Right ventricle myocardium inferior (tissue), 1 donor: Measurements from ENCODE around the gene PRICKLE3. TPM values are rescaled to one million over a fixed set of nuclear protein-coding genes. Genes with fewer than 3 reads are reported as not detected.

Experiments used
- ATAC-seq: fragments of 200-7000 bp; cut with Tn5 transposase; one replicate; pipeline ENCODE4 v1.9.1; 2020; ENCODE audit warnings: mild to moderate bottlenecking, moderate library complexity
- DNase-seq: peaks from one replicate; pipeline ENCODE4 v3.0.0; 2021; ENCODE audit errors: missing footprints
- intact Hi-C: fragments of 100-400 bp; cut with DNase I; formaldehyde crosslinking; loops from one replicate; pipeline ENCODE4 v1.11.0; 2022
- long read RNA-seq: library from polyadenylated mRNA; unstranded; transcript quantifications from one replicate; pipeline ENCODE4 v2.0.0, GENCODE V29; 2021
- total RNA-seq: library from RNA; stranded (reverse); fragmentation: NEBNext Ultra II Directional; extraction: Animal tissue kit (Norgen Biotek cat#: 25700); gene quantifications from one replicate; pipeline ENCODE4 v1.2.1, GENCODE V29; 2021
- donor health status: DM: no; HTN: yes; CAD: no; lungs with severe emphysema.

The PRICKLE3 gene, protein sequence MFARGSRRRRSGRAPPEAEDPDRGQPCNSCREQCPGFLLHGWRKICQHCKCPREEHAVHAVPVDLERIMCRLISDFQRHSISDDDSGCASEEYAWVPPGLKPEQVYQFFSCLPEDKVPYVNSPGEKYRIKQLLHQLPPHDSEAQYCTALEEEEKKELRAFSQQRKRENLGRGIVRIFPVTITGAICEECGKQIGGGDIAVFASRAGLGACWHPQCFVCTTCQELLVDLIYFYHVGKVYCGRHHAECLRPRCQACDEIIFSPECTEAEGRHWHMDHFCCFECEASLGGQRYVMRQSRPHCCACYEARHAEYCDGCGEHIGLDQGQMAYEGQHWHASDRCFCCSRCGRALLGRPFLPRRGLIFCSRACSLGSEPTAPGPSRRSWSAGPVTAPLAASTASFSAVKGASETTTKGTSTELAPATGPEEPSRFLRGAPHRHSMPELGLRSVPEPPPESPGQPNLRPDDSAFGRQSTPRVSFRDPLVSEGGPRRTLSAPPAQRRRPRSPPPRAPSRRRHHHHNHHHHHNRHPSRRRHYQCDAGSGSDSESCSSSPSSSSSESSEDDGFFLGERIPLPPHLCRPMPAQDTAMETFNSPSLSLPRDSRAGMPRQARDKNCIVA
- total RNA-seq, result 15.1 TPM
- long read RNA-seq, transcript PRICKLE3-206 (9 exons, 2,062 nt), result major isoform, 7 of 8 reads
- long read RNA-seq, partial matches to known transcripts, result 0 of 8 reads
- long read RNA-seq, other reads (novel, unspliced or antisense), result 1 of 8 reads

DNA sequence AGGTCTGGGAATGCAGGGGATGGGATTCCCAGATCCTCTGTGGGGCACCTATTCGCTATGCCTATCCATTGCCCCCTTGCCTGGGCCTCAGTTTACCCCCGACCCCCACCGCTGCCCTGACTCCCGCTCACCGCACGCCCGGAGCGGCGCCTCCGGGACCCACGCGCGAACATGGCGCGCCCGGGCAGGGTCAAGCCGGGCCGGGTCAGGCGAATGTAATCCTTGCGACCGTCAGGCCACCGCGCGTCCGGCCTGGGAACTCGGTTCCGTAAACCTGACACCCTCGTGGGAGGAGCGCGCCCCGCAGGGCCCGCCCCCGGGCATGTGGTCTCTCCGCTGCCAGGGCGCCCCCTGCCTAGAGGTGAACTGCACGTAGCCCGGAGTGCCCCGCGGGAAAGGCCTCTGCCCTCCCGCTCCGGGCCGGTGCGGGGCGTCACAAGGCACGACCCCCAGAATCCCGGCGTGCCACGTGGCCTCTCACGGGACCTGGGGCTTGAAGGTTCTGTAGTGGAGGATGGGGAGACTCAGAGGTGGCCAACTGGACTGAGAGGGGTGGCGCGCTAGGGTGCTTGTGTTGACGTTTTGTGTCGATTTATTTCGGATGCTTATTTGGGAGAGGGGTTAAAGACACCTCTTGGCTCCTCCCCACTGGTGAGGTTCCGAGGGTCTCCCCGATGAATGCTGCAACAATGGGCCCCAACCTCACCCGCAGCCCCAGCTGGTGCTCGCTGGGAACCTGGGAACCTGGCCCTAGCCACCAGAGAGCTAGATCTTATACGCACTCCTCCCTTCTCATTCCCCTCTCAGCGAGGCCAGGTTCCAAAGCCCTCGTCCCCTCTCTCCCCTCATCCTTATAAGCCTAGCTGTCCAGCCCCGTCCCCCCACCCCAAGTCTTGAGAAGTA, at the start of gene PRICKLE3:
Gene PRICKLE3, minus strand, starts transcription at position 249 of the 903 bp plus-strand sequence. Its CDS starts 76 bp downstream, at position 173.
- intact Hi-C loops, result no loop called here
- ATAC-seq (peak; percentile 40), DNase-seq (peak; percentile 93)

DNA sequence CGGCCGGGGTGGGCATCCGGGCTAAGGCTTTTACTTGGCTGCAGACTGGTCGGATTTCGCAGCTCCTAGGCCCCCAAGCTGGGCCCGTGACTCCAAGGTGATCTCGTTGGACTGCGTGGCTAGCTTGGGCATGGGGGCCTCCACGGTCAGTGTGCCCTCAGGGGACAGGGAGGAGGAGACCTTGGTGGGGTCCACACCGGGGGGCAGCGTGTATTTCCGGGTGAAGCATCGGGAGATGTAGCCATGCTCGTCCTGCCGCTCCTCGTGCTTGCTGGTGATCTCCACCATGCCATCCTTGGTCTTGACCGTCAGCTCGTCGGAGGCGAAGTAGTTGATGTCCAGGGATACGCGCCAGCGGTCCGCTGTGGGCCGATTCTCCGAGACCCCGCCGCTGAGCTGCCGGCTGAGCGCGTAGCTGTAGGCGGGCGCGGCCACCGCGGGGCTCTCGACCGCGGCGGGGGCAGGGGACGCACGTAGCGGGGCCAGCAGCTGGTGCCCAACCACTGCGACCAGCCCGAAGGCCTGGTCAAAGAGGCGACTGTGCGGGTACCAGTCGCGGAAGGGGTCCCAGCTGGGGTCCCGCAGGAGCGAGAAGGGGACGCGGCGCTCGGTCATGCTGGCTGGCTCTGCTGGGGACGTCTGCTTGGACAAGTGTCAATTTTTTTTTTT, 47.8 kb upstream of the PRICKLE3 start:
- intact Hi-C loops, result loop anchor here (2.0 to 5.0 kb wide), 3 partner anchors 35 to 71 kb away; partner anchors contain the start of genes MAGIX and PPP1R3F
- ATAC-seq, result no peak
- DNase-seq, result no peak

DNA sequence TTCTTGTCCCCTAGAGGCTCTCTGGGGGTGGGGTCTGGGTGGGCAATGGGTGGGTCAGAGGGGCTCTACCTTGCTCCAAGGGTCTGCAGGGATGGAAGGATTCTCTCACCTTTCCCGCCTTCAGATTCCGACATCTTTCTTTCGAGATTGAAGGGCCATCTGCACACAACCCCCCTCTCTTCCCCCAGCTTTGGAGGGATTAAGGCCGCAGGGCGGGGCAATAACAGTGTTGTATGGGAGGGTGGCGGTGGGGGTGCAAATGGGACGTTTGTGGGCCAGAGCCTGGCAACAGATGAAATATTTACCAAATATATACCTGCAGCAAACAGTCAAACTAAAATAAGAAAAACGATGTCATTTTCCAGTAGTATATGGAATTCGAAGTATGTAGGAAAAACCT, 47.0 kb upstream of the PRICKLE3 start, which contains the start of gene CACNA1F:
Gene CACNA1F, minus strand, starts transcription at position 165 of the 400 bp plus-strand sequence. Its CDS starts 31 bp downstream, at position 134.
- ATAC-seq (no peak), DNase-seq (no peak)
- intact Hi-C loops, result loop anchor here (5.0 kb wide), 1 partner anchor 36 kb away; no protein-coding TSS in a partner anchor

DNA sequence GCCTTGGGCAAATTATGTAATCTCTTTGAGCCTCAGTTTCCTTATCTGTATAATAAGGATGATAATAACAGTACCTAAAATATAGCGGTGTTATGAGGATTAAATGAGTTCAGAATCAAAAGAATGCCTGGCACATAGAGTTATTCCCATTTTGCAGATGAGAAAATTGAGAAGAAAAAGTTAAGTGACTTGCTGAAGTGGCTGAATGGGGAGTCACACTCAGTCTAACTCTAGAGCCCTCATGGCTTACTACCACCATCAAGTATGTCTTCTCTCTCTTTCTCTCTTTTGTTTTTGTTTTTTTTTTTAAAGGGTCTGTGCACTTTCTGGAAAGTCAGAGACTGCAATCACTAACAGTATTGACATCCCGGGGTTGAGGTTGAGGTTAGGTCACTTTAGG, 46.4 kb upstream of the PRICKLE3 start:
- intact Hi-C loops, result loop anchor here (5.0 kb wide), 1 partner anchor 35 kb away; no protein-coding TSS in a partner anchor
- ATAC-seq (no peak), DNase-seq (no peak)

DNA sequence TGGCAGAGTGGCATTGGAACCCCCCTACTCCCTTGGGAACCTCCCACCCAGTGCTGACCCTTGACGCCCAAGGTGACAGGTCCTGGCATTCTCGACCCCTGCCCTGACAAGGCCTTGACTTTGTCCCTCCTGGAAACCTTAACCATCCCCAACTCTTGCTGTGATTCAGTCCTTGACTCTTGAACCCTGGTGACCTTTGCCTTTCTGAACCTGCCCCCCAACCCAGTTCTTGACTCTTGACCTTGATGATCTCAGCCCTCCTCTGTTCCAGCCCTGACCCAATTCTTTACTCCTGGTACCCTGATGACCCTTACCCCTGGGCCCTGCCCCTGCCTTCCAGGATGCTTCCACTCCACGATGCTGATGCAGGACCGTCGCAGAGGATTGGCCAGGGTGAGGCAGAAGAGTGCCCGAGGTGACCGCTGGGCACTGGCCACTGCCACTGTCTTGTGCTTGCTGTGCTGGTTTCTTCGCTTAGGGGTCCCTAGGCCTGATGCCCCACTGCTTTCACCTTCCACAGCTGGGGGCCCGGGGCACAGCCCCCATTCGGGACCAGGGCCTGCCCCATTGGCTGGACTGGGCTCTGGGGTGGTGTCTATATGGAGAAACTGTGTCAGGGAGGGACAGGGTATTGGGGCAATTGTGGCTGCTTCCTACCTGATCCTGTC, 45.3 kb upstream of the PRICKLE3 start:
- ATAC-seq (no peak), DNase-seq (no peak)
- intact Hi-C loops, result loop anchor here (5.0 kb wide), 1 partner anchor 34 kb away; no protein-coding TSS in a partner anchor

DNA sequence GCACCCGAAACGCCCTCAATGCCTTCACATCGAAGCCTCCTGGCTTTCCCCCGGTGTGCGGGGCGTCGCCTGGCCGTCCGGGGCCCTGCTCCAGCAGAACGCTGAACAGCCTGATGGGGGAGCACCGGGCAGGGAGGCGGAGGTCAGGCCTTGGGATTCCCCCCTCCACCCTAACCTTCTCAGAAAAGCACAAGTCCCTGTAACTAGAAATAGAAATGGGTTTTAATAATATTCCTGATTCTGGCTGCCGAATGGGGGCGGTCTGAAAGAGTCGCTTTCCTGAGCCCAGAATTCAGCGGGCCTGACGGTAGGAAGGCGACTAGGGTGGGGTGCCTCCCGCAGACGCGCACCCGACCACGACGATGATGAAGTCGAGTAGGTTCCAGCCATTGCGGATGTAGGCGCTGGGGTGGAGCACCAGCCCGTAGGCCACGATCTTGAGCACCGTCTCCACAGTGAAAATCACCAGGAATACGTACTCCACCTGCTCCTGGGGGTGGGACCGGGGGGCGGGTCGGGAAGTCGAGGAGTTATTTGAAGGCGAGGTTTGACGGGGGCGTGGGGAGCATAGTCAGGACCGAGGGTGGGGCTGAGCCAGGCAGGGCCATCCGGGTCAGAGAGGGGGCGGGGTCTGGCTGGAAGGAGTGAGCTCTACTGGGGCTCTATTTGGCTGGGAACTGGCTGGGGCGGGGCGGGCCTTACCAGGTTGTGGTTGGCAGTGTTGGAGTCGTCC, 44.5 kb upstream of the PRICKLE3 start:
- peak; percentile 86 for DNase-seq
- ATAC-seq, result peak; percentile 62
- intact Hi-C loops, result loop anchor here (5.0 kb wide), 1 partner anchor 33 kb away; no protein-coding TSS in a partner anchor

DNA sequence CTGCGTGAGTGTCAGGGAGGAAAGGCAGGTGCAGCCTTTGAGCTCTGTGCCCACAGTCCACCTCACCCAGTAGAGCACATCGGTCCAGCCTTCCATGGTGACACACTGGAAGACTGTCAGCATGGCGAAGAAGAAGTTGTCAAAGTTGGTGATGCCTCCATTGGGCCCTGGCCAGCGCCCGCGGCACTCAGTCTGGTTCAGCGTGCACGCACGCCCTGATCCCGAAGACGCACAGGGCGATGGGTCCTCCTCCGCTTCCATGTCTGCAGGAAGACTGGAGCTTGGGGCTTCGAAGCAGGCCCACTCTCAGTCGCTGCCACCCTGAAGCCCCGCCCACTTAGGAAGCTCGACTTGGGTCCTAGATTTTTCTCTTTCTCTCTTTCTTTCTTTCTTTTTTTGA, 42.0 kb upstream of the PRICKLE3 start:
- no peak for DNase-seq
- ATAC-seq, result no peak
- intact Hi-C loops, result no loop called here

DNA sequence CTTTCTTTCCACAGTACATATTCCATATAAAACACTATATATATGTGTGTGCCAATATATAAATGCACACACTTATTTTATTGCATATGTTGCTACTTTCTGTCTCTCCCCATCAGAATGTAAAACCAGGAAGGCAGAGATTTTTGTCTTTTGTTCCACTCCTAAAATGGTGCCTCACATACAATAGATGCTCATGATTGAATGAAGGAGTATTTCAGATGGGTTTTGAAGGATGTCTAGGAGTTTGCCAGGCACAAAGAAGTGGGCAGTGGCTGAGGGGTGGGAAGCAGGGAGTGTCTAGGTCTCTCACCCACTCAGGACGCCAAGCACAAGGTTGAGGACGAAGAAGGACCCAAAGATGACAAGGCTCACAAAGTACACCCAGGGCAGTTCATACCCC, 41.6 kb upstream of the PRICKLE3 start:
- intact Hi-C loops, result no loop called here
- ATAC-seq, result no peak

DNA sequence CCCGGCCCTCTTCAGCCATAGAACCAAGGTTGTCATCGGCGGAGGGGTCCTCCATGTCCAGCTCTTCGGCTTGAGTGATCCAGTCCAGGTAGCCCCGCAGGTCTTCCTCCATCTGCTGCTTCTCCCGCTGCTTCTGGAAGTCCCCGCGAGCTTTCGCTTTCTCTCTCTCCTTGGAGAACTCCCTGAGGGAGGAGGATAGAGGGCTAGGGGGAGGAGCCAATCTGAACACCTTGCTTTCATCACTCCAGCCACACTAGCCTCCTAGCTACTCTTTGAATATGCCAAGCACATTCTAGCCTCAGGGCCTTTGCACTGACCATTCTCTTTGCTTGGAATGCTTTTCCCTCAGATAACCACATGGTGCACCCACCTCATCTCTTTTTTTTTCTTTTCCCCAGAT, 40.8 kb upstream of the PRICKLE3 start:
- ATAC-seq (no peak), DNase-seq (no peak)
- intact Hi-C loops, result no loop called here

More for the DNA sequence above, 41.6 kb upstream of the PRICKLE3 start:
- no peak for DNase-seq

DNA sequence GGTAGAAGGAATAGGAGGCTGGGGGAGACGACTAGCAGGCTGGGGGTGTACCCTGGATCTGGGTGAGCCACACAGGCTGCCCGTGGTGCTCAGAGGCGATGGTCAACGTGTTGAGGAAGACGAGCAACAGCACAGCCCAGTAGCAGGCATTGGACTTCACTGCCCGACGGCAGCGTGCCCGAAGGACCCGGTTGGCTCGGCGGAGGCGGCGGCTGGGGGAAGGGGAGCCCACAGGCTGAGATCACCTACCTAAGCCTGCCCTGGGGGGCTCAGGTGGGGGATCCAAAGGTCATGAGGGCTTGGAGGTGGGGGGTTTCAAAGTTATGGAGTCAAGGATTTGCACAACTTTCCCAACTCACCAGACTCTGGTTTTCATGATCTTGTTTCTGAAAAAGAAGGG, 39.7 kb upstream of the PRICKLE3 start:
- ATAC-seq, result no peak
- no peak for DNase-seq
- intact Hi-C loops, result no loop called here

DNA sequence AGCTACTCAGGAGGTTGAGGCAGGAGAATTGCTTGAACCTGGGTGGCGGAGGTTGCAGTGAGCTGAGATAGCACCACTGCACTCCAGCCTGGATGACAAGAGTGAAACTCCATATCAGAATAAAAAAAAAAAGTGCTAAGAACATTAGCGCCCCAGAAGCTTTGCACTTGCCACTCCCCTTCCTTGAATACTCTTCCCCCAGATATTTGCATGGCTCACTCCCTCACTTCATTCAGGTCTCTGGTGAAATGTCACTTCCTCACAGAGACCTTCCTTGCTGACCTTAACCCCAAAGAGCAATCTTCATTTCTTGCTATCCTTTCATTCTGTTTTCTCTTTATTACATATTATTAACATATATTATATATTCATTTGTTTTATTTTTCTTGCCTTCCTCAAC, 35.7 kb upstream of the PRICKLE3 start:
- DNase-seq (no peak), ATAC-seq (no peak)
- intact Hi-C loops, result no loop called here

DNA sequence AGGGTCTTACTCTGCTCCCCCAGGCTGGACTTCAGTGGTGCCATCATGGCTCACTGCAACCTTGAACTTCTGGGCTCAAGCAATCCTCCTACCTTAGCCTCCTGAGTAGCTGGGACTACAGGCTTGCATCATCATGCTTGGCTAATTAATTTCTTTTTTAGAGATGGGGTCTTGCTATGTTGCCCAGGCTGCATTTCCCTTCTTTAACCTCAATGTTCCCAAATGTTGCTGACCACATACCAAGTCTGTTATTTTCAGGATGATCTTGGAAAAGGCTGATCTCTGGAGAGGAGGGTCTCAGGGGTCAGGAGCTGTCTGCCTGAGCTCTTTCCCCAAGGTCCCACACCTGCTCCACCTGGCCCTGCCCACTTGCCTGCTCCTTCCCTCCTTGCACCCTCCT, 33.9 kb upstream of the PRICKLE3 start:
- ATAC-seq (no peak), DNase-seq (no peak)
- intact Hi-C loops, result no loop called here

DNA sequence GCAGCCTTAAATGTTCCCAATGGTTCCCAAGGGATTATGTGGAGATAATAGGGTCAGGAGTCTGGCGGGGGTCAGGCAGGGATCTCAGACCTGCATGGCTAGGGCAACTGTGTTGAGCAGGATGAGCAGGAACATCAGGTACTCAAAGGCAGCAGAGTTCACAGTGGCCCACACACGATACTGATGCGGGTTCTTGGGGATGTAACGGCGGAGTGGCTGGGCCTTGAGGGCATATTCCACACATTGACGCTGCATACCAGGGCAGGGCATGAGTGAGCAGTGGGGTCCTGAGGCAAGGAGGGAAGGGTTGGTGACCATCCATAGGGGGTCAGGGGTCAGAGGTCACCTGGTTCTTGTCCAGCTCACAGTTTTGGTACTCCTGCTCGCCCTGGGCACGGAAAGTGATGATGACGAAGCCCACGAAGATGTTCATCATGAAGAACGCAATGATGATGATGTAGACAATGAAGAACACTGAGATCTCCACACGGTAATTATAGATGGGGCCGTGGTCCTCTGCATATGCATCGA, 28.9 kb upstream of the PRICKLE3 start:
- intact Hi-C loops, result no loop called here
- DNase-seq, result no peak
- ATAC-seq, result no peak

DNA sequence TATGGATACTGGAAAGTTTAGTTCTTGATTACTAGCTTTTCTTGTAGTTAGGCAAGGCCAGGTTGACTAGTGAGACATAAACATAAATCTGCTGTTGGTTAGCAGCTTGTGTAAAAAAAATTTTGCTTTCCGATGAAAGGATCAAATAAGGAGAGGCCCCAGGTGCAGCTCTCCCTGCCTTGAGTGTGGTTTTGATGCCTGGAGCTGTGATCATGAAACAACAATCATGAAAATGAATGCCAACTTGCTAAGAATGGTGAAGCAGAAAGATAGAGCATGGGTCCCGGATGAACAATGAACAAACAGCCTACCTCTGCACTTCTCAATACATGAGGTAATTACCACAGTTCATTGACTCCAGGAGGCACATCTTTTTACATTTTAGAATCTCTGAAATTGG, 28.2 kb upstream of the PRICKLE3 start:
- ATAC-seq, result no peak
- intact Hi-C loops, result no loop called here
- no peak for DNase-seq

DNA sequence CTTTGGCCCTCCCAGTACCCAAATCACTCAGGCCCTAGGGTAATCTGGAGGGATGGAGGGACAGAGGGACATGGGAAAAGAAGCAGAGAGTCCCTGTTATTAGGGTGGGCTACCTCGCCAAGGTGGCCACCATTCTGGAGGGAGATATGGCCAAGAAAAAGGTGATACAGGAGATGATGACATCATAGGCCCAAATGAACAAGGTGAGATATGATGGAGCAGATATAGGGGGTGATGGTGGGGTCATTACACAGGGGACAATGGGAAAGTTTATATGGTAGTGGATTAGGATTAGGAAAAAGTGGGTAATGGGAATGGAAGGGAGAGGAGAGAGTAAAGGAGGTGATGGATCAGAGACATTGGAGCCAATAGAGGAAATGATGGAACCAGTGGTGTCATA, 26.7 kb upstream of the PRICKLE3 start:
- no peak for DNase-seq
- ATAC-seq, result no peak
- intact Hi-C loops, result no loop called here

DNA sequence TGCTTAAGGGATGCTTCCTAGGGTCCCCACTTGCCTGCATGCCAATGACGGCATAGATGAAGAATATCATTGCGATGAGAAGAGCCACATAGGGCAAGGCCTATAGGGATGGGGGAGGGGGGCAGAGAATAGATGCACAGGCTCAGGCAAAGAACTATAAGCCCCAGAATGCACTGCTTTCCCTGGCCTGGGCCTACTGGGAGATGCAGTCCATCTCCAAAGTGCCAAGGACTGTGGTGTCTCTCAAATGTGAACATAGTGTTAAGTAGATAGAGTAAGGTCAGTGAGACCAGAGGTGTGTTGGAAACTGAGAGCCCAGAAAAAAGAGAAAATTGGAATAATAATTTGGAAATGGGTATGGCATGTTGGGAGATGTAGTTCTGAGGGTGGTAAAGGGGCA, 26.0 kb upstream of the PRICKLE3 start:
- DNase-seq (no peak), ATAC-seq (no peak)
- intact Hi-C loops, result no loop called here

DNA sequence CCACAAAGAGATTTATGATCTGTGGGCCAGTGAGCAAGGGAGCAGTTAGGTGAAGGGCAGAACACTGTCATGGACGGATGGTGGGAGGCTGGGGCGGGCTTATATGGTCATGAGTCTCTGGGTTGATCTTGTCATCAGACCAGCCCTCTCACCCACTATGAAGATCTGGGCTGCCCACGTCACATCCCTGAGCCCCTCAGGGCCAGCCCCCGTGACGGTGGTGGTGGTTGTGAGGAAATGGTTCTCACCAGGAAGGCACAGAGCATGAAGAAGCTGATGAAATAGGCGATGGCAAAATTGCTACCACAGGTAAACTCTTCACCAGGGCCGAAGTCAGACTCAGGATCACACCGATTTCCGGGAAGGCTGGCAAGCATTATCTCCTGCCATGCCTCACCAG, 24.9 kb upstream of the PRICKLE3 start:
- intact Hi-C loops, result no loop called here
- ATAC-seq (no peak), DNase-seq (no peak)
